ENCODE data around the gene LCORL. TPM values are rescaled to one million over a fixed set of nuclear protein-coding genes. Genes with fewer than 3 reads are reported as not detected.
A peak's percentile ranks its signal among the peaks of the same experiment; 100 is the strongest.

The LCORL gene
- total and polyA plus RNA-seq, 9 of the 15 experiments (the other 6 are each of a cell fraction or from before 2014, with no cell fraction given) = 3.1 to 24.5 (median 11.1) TPM

DNA sequence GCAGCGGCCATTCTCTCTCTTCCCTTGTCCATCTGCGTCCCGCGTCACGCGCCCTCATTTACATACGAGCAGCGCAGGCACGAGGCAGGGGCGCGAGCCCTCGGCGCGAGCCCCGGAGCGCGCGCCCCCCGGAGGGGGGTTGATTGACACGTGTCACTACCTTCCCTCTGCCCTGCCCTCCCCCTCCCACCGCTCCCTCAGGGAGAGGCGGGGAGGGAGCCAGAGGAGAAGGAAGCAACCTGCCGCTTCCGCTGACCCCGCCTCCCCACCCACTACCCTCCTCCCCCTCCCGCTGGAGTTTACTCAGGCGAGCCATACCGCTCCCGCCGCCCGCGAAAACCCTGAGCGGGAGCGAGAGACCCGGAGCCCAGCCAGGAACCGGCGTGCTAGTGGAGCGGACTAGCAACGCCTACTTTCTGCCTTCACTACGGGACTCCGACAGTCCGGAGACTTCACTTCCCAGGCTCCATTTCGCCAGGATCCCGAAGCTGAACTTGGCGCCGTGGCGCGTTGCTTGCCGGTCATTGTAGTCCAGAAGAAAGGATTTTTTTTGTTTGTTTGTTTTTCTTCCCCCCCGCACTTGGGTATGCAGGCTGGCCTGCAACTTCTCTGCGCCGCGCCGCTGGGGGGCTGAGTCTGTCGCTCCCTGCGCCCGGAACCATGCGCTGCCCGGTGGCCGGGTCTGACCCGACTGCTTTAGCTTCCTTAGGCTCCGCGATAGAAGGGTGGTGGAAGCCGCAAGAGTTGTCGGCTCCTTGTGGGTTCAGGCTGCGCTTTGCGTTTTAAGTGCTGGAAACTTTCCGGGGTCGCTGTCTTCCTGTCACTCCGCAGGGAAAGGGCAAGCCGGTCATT lies at the start of gene LCORL (continued):
- peak; percentile 65; the same call in 1 of the 2 replicates for TF ChIP-seq ATF7 (IDR thresholded peaks at IDR 0.05)
- TF ChIP-seq MBD2 (IDR thresholded peaks at IDR 0.05; ENCODE audit: borderline replicate concordance, low read depth) = peak; percentile 68; the same call in 1 of the 2 replicates
- TF ChIP-seq POLR2G (IDR thresholded peaks at IDR 0.05; ENCODE audit: low read depth, low read length) = peak; percentile 81
- peak; percentile 97 for TF ChIP-seq FOXP4 (CRISPR knock-in tag; IDR thresholded peaks at IDR 0.05; ENCODE audit: borderline replicate concordance)
- peak; percentile 62; the same call in 1 of the 2 replicates for TF ChIP-seq GTF2F1 (IDR thresholded peaks at IDR 0.05; ENCODE audit: low read depth, low read length)
- TF ChIP-seq, protein P1, sequence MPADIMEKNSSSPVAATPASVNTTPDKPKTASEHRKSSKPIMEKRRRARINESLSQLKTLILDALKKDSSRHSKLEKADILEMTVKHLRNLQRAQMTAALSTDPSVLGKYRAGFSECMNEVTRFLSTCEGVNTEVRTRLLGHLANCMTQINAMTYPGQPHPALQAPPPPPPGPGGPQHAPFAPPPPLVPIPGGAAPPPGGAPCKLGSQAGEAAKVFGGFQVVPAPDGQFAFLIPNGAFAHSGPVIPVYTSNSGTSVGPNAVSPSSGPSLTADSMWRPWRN (IDR thresholded peaks at IDR 0.05; ENCODE audit: low read depth) = 0 out of 2 replicates have a peak, but pooled peaks have one; percentile 68
- TF ChIP-seq, protein P2, sequence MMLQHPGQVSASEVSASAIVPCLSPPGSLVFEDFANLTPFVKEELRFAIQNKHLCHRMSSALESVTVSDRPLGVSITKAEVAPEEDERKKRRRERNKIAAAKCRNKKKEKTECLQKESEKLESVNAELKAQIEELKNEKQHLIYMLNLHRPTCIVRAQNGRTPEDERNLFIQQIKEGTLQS (IDR thresholded peaks at IDR 0.05) = no peak
- TF ChIP-seq, protein P2 (CRISPR knock-in tag; conservative IDR thresholded peaks at IDR 0.05) = peak; percentile 65; the same call in 1 of the 2 replicates
- peak; percentile 89 for TF ChIP-seq BHLHE40 (IDR thresholded peaks at IDR 0.05; ENCODE audit: low read length)
- peak; percentile 62; the same call in 1 of the 2 replicates for TF ChIP-seq ZBTB40 (IDR thresholded peaks at IDR 0.05)
- TF ChIP-seq ZBTB40 (CRISPR knock-in tag; IDR thresholded peaks at IDR 0.05) = no peak
- peak; percentile 87 to 90 for TF ChIP-seq SIX5 (IDR thresholded peaks at IDR 0.05; ENCODE audit: borderline replicate concordance in 1 of 2, insufficient read depth in 1 of 2, low read depth in 1 of 2, low read length in 2 of 2)
- TF ChIP-seq TSC22D4 (tag; IDR thresholded peaks at IDR 0.05) = no peak
- no peak for TF ChIP-seq PHB (CRISPR knock-in tag; IDR thresholded peaks at IDR 0.05)

All from K562 (cell line).